Measurements from ENCODE around the gene FAM168A. TPM values are rescaled to one million over a fixed set of nuclear protein-coding genes. Genes with fewer than 3 reads are reported as not detected.

Gene FAM168A
- total and polyA plus RNA-seq, 2 of the 8 experiments (the other 6 are each of a cell fraction or from before 2014, with no cell fraction given) = 17.1 to 21.6 TPM

- TF ChIP-seq, protein P1, sequence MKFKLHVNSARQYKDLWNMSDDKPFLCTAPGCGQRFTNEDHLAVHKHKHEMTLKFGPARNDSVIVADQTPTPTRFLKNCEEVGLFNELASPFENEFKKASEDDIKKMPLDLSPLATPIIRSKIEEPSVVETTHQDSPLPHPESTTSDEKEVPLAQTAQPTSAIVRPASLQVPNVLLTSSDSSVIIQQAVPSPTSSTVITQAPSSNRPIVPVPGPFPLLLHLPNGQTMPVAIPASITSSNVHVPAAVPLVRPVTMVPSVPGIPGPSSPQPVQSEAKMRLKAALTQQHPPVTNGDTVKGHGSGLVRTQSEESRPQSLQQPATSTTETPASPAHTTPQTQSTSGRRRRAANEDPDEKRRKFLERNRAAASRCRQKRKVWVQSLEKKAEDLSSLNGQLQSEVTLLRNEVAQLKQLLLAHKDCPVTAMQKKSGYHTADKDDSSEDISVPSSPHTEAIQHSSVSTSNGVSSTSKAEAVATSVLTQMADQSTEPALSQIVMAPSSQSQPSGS (IDR thresholded peaks at IDR 0.05; ENCODE audit: low read length) = no peak
- TF ChIP-seq HDAC6 (IDR thresholded peaks at IDR 0.05; ENCODE audit: low read depth, low read length) (no peak), E2F6 (IDR thresholded peaks at IDR 0.05) (no peak), RXRA (IDR thresholded peaks at IDR 0.05; ENCODE audit: insufficient read depth, low read depth, low read length) (no peak), TCF12 (IDR thresholded peaks at IDR 0.05; ENCODE audit: low read depth, low read length) (no peak), SIRT6 (IDR thresholded peaks at IDR 0.05; ENCODE audit: low read length) (no peak), KDM5A (IDR thresholded peaks at IDR 0.05; ENCODE audit: low read length) (no peak)
Measured at GRCh38 chr11:73495731-73496130, 102.2 kb downstream of the FAM168A start (continued).

Data from H1 (cell line).